Stimulated activated CD4-positive, alpha-beta T cell treated with anti-CD3 and anti-CD28 coated beads, Interleukin-1b, Interleukin-23, amount 100 ng/mL, for 4 hours (primary cell): ENCODE measurements around the gene C14orf119.
"Not testable (repeated sequence)": the region's sequence is repeated elsewhere in the genome, so short reads cannot be mapped to it uniquely, and the experiment has no call there.

Source experiments
- DNase-seq, 2 donors: peaks; one replicate each; pipeline ENCODE4 v3.0.0-alpha.2; 2020; ENCODE audit warnings: low read depth in 2 of 2

The C14orf119 gene

GRCh38 chr14:23089498-23090253 lies 5.6 kb upstream of the C14orf119 start:
- DNase-seq, result no peak

GRCh38 chr14:23090254-23090636 lies 5.1 kb upstream of the C14orf119 start:
- no peak for DNase-seq

- DNase-seq, result no peak
These were observed 3.7 kb upstream of the C14orf119 start for GRCh38 chr14:23091294-23092225.

GRCh38 chr14:23093104-23093503 lies 2.2 kb upstream of the C14orf119 start:
- no peak for DNase-seq

- no peak for DNase-seq
These were observed 1.8 kb upstream of the C14orf119 start for GRCh38 chr14:23093526-23093925.

GRCh38 chr14:23093991-23094665 lies 1.2 kb upstream of the C14orf119 start:
- no peak for DNase-seq

- peak; percentile 60 to 99 for DNase-seq
These were observed 574 bp upstream of the C14orf119 start, which contains the start of gene ACIN1 for GRCh38 chr14:23094666-23095195. TSS of gene ACIN1 (minus strand) at chr14:23095136. CDS start at chr14:23095112, 24 bp downstream.

GRCh38 chr14:23097786-23098185 lies 2.5 kb downstream of the C14orf119 start:
- DNase-seq, result no peak

GRCh38 chr14:23099212-23099861 lies 4.0 kb downstream of the C14orf119 start:
- DNase-seq, result no peak

GRCh38 chr14:23101213-23101970 lies 6.1 kb downstream of the C14orf119 start:
- DNase-seq, result no peak

- no peak for DNase-seq
These were observed 6.8 kb downstream of the C14orf119 start for GRCh38 chr14:23101986-23102625.

GRCh38 chr14:23102801-23103200 lies 7.5 kb downstream of the C14orf119 start:
- DNase-seq, result no peak

- DNase-seq, result no peak
These were observed 8.3 kb downstream of the C14orf119 start for GRCh38 chr14:23103581-23103980.

- no peak for DNase-seq
These were observed 8.8 kb downstream of the C14orf119 start for GRCh38 chr14:23104070-23104590.

- DNase-seq, result no peak
These were observed 9.5 kb downstream of the C14orf119 start, which contains the start of gene CIROP for GRCh38 chr14:23104591-23105347. TSS of gene CIROP (minus strand) at chr14:23104989. CDS start at chr14:23104920, 69 bp downstream.

GRCh38 chr14:23105348-23105824 lies 10.1 kb downstream of the C14orf119 start:
- no peak for DNase-seq

GRCh38 chr14:23106747-23107045 lies 11.4 kb downstream of the C14orf119 start:
- DNase-seq, result no peak

- not testable (repeated sequence) for DNase-seq
These were observed 12.3 kb downstream of the C14orf119 start for GRCh38 chr14:23107620-23108019.

- DNase-seq, result not testable (repeated sequence)
These were observed 12.9 kb downstream of the C14orf119 start for GRCh38 chr14:23108169-23108568.
